HG02763 (cell line): ENCODE data around the gene PLLP.

ENCODE experiments used
- ATAC-seq: cut with Tn5 transposase; IDR thresholded peaks from one replicate; pipeline ENCODE4 v1.9.1; 2021; ENCODE audit warnings: mild to moderate bottlenecking, moderate library complexity; ENCODE audit not compliant: unreplicated experiment

The PLLP gene

GRCh38 chr16:57284209-57284951 is at the start of gene PLLP:
Gene PLLP (minus strand): TSS chr16:57284672. CDS start chr16:57284540, 132 bp downstream.
- no peak for ATAC-seq

GRCh38 chr16:57333402-57333801 is 48.9 kb upstream of the PLLP start:
- no peak for ATAC-seq

- ATAC-seq, result no peak
These were observed 46.9 kb upstream of the PLLP start for GRCh38 chr16:57331355-57331754.

- ATAC-seq, result no peak
These were observed 45.4 kb upstream of the PLLP start for GRCh38 chr16:57329718-57330327.

- ATAC-seq, result no peak
These were observed 41.0 kb upstream of the PLLP start for GRCh38 chr16:57325458-57325857.

- ATAC-seq, result no peak
These were observed 40.3 kb upstream of the PLLP start for GRCh38 chr16:57324749-57325148.

- ATAC-seq, result no peak
These were observed 35.2 kb upstream of the PLLP start for GRCh38 chr16:57319646-57320045.

- ATAC-seq, result no peak
These were observed 33.9 kb upstream of the PLLP start for GRCh38 chr16:57318240-57318970.

- ATAC-seq, result no peak
These were observed 32.0 kb upstream of the PLLP start for GRCh38 chr16:57316390-57317017.

GRCh38 chr16:57315416-57315815 is 30.9 kb upstream of the PLLP start:
- ATAC-seq, result no peak

GRCh38 chr16:57314161-57314785 is 29.8 kb upstream of the PLLP start:
- no peak for ATAC-seq

- no peak for ATAC-seq
These were observed 29.0 kb upstream of the PLLP start for GRCh38 chr16:57313509-57313908.

GRCh38 chr16:57310801-57311200 is 26.3 kb upstream of the PLLP start:
- ATAC-seq, result no peak

GRCh38 chr16:57308041-57308440 is 23.6 kb upstream of the PLLP start:
- ATAC-seq, result no peak

- ATAC-seq, result no peak
These were observed 22.9 kb upstream of the PLLP start for GRCh38 chr16:57307365-57307764.

- ATAC-seq, result no peak
These were observed 22.3 kb upstream of the PLLP start for GRCh38 chr16:57306676-57307341.

GRCh38 chr16:57305159-57305811 is 20.8 kb upstream of the PLLP start:
- ATAC-seq, result no peak

GRCh38 chr16:57304169-57305061 is 19.9 kb upstream of the PLLP start:
- ATAC-seq, result no peak

- no peak for ATAC-seq
These were observed 19.4 kb upstream of the PLLP start for GRCh38 chr16:57303910-57304168.
